Fibroblast of skin of right biceps (primary cell): ENCODE results near the gene TNRC6C.
"Not testable (repeated sequence)": the region's sequence is repeated elsewhere in the genome, so short reads cannot be mapped to it uniquely, and the experiment has no call there.

Experiments used
- DNase-seq: peaks from one replicate; pipeline ENCODE4 v3.0.0-alpha.2; 2013

Gene TNRC6C

DNA sequence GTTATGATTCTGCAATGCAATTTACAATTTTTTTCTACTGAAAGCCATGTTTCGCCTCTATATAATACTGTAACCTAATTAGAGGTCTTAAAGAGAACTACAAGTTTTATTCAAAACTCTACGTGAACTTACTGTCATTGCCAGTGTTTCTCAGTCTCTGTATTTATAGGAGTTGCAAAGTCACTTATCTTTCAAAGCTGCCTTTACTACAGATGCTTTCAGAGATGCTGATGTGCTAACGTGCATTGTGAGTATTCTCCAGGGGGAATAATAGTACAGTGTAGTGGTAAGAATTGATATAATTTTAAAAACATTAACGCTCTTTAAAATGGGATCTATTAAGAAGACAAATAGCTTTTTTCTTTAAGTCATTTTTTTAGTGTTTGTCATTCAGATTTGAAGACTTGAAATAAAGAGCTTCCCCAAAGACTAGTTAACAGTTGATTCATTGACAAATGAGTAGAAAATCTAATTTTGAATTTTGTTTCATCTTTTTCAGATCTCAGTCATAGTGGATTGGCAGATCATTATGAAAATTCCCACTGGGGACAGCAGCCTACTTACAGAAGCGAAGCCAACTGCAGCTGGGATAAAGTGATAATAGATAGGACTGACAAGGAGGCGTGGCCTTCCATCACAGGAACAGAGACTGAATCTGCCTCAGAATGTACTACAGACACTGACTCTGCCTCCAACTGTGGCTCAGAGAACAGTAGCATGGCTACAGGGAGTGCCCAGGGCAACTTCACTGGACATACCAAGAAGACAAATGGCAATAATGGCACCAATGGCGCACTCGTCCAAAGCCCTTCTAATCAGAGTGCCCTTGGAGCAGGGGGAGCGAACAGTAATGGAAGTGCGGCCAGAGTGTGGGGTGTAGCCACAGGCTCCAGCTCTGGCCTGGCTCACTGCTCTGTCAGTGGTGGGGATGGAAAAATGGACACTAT, 90.1 kb downstream of the TNRC6C start:
- no peak for DNase-seq

DNA sequence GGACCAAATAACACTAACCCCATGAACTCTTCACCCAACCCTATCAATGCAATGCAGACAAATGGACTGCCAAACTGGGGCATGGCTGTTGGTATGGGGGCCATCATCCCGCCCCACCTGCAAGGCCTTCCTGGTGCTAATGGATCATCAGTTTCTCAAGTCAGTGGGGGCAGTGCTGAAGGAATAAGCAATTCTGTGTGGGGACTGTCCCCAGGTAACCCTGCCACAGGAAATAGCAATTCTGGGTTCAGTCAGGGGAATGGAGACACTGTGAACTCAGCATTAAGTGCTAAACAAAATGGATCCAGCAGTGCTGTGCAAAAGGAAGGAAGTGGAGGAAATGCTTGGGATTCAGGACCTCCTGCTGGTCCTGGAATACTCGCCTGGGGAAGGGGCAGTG, 91.1 kb downstream of the TNRC6C start:
- DNase-seq: no peak

DNA sequence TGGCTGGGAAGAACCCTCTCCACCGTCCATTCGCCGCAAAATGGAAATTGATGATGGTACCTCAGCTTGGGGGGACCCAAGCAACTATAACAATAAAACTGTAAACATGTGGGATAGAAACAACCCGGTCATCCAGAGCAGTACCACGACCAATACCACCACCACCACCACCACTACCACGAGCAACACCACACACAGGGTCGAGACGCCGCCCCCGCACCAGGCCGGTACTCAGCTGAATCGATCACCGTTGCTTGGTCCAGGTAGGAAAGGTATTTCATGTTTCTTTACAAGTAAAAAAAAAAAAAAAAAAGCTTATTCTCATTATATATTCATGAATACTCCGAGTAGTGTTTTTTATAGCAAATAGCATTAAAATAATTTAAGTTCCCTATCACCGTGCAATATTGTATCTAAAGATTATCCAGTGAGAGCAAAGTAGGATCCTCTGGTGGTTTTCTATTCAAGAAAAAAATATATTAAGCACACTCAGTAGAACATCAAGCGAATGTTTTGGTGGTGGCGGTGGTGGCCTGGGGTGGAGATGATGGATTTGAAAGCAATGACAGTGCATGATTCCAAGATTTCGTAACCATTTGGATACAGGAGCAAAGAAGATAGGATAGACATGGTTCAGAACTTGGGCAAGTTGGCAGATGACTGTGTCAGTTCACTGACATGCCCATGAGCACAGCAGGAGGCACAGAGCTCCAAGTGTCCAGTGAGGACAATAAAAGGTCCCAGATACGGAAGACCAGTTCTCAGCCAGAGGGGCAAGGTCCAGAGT, 92.9 kb downstream of the TNRC6C start:
- DNase-seq: no peak

DNA sequence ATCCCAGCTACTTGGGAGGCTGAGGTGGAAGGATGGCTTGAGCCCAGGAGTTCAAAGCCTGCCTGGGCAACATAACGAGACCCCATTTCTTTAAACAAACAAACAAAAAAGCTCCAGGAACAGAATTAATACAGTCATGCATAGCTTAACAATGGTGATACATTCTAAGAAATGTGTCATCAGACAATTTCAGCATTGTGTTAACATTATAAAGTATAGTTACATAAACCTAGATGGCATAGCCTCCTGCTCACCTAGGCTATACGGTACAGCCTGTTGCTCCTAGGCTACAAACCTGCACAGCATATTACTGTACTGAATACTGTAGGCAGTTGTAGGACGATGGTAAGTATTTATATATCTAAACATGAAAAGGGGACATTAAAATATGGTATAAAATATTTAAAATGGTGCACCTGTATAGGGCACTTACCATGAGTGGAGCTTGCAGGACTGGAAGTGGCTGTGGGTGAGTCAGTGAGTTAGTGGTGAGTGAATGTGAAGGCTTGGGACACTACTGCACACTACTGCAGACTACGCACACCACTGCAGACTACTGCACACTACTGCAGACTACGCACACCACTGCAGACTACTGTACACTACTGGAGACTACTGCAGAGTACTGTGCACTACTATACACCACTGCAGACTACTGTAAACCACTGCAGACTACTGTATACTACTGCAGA, 95.4 kb downstream of the TNRC6C start:
- no peak for DNase-seq

DNA sequence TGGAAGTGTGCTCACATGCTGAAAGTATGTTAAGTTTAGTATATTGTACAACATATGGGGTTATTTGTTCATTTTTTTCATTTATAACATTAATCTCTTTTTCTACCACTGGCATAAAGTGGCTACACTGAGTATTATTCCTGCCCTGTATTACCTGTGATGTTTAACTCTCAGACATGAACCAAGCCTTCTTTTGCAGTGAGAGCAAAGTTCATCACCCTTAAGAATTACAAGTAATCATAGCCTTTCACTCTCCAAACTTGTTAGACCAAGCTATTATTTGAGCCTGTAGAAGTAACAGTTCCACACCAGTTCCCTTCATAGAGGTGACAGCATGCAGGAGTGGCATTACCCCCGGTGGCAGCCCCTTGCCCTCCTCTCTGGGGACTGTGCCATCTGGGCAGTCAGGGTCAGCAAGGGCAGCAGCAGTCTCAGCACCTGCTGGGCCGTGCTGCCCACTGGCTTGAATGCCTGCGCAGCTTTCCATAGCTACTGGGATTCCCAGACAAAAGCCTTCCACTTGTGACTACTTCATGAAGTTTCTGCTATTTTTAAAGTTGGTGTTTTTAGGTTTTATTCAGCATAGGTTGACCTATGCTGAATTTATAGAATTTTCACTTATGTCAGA, 98.7 kb downstream of the TNRC6C start:
- no peak for DNase-seq

DNA sequence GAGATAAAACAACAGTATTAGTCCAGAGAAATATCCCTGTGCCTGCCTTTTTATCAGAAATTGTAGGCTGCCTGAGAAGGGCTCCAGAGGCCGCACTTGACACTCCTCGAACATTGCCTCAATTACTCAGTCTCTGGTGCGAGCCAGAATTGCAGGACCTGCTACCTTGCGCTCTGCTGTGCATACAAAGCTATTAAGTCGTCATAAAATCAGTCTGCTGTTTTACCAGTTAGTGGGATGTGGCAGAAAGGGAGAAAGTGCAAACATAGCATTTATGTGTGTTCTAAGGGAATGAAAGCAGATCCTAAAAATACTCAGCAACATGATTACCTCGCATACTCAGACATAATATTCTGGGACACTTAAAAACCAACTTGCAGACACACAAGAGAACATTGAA, 99.5 kb downstream of the TNRC6C start:
- DNase-seq: no peak

DNA sequence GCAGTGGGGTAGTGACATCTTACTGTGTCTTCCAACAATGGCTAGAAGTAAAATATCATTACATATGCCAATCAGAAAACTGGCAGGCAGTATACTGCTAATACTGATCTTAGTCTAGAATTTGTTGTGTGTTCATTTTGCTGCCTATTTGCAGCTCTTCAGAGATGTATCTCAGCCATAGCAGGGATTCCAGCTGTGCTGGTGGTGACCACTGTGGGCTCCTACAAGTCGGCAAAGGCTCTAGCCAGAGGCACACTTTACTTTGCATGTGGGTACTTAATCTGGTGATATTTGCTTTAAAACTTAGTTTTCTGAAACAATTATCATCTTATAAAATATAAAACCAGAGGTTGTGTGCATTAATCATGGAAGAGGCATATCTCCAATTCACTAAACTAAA, 100.1 kb downstream of the TNRC6C start:
- DNase-seq: no peak

DNA sequence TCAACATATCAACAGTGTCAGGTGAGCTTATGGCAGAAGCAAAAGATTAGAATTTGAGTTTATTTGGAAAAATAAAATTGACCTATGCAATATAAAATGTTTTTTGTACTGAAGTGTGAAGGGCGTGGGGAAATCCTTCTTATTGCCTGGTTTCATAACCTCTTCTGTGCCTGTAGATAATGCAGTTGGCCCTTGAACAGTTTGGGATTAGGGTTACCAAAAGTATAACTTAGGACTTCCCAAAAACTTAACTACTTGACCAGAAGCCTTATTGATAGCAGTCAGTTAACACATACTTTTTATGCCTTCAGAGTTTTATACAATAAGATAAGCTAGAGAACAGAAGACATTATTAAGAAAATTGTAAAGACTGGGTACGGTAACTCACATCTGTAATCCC, 104.1 kb downstream of the TNRC6C start:
- no peak for DNase-seq

DNA sequence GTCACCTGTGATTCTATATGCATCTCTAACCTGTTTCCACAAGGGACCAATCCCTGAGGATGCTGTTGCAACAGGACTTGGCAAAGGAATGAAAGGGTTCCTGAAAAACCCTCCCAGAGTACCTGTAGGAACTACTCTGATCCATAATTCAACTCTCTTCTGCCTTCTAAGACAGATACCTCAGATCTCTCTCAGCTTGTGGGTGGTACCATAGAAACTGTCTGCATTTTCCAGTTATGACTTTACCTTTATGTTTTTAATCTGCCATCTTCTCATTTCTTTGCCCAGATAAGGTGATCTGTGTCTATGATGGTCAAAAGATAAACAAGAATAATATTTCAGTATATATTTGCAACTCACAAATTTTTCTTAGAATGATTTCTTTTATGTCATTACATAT, 105.0 kb downstream of the TNRC6C start:
- no peak for DNase-seq

DNA sequence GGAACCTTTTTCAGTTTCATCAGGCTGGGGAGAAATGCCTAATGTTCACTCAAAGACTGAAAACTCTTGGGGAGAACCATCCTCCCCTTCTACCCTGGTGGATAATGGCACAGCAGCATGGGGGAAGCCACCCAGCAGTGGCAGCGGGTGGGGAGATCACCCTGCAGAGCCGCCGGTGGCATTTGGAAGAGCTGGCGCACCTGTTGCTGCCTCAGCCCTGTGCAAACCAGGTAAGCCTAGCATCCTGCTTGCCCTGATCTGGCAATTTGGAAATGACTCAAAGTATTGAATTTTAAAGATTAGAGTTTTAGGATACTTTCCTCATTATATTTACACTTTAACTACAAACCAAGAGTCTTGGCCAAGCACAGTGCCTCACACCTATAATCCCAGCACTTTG, 106.2 kb downstream of the TNRC6C start:
- no peak for DNase-seq

DNA sequence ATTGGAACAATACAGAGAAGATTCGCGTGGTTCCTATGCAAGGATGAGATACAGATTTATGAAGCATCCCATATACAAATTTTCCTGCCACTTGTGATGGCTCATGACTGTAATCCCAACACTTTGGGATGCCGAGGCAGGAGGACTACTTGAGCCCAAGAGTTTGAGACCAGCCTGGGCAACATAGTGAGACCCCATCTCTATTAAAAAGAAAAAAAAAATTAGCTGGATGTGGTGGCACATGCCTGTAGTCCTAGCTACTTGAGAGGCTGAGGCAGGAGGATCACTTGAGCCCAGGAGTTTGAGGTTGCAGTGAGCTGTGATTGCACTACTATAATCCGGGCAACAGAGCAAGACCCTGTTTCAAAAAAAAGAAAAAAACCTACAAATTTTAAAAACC, 108.5 kb downstream of the TNRC6C start:
- not testable (repeated sequence) for DNase-seq

DNA sequence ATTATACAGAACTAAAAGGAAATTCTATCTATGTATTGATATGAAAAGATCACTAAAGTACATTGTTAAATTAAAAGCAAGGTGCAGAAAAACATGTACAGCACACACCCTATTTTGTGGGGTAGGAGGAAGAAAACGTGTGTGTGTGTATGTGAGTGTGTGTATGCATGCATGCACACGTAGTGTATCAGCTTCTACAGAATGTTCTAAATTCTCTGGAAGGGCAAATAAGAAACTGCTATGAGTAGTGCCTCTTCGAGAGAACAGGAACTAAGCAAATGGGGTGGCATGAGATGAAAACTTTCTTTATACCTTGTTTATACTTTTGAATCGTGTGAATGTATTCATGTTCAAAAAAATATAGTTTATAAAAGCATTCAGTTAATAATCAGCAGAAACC, 111.2 kb downstream of the TNRC6C start:
- DNase-seq: no peak

DNA sequence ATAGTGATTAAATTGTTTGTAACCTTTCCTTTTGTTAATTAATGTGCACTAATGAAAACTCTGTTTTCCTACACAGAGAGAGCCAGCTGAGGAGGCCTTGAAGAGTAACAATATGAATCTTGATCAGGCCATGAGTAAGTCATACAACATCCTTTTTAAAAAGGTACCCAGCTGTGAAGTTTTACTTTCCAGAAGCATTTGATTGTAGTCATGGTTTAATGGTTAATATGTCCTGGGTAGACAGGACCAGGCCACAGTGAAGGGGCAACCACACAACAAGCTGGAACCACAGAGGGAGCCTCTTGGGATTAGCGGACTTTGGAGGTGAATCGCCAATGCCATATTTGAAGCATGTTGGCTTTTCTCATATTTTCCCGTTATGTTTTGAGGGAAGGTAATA, 114.5 kb downstream of the TNRC6C start:
- DNase-seq: no peak

DNA sequence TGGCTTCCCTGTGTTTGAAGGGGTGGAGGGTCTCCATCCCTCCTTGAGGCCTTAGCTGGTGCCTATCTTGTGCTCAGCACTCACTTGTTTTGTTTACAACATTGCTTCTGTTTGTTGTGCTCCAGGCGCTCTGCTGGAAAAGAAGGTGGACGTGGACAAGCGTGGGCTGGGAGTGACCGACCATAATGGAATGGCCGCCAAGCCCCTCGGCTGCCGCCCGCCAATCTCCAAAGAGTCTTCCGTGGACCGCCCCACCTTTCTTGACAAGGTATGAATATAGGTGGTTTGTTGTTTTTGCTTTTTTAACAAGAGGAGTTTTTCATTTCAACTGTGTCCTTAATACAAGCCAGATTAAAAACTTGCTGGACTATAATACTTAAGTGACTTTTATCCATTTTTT, 116.5 kb downstream of the TNRC6C start:
- DNase-seq: no peak

DNA sequence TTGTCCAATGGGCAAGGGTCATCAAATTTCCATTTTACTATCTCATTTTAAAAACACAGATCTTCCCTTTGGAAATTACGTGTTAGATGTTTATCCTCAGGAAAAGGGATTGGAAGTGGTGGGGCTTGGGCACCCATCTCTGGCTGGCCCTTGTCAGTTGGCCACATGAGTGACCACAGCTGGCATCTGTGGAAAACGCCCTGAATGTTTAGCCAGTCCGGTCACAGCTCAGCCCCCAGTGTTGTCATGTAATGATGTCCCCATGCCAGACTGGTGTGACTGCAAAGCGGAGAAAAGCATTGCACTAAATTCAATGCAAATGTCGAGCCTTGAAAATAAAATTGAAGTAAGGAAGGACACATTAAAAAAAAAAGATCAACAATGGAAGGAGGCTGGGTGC, 117.0 kb downstream of the TNRC6C start:
- no peak for DNase-seq

DNA sequence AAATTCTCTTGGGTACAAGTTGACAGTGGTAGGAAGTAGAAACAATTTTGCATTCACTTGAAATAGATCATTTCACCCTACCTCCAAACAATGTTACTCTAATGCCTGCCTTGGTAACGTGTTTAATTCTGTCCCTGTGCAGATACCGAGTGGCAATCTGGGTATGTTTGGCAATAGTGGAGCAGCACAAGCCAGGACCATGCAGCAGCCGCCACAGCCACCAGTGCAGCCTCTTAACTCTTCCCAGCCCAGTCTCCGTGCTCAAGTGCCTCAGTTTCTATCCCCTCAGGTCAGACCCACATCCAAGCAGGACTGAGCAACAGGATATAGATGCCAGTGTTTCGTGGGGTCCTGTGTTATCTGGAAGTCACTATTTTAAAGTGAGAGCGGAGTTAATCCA, 120.8 kb downstream of the TNRC6C start:
- no peak for DNase-seq

DNA sequence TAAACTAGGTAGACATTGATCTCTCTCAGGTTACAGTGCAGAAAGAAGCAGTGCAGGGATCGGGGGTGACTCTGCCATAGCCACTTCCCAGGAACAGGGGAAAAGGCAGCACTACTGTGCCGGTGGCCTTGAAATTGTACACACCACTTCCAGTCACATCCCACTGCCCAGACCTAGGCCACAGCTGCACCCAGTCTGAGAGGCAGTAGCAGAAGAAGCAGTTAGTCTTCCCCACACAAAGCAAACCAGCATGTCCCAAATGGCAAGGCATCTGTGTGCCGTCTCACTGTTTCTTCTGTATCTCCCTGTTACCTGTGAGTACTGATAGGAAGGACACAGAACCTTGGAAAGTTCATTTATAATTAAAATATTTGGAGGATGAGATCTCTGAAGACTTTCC, 123.0 kb downstream of the TNRC6C start:
- no peak for DNase-seq

DNA sequence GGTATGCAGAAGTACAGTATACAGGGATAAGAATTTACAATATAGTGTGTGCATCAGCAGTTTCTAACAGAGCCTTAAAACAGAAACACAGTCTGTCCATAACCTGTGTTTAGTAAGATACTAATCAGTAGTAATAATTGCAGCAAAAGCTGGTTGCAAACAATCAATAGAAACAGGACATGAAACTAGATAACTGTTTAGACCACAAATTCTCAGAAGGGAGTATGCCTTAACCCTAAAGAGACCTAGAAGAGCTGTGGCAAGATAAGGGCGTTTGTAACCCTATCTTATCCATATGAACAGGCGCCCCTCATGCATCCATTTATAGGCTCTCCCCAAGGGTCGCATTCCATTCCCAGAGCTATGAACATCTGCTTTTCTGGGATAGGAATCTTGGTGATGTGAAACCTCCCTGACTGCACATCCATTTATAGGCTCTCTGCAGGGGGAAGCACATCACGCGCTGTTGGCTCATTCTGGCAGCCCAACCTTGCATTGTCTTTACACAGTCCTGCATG, 123.9 kb downstream of the TNRC6C start:
- DNase-seq: not testable (repeated sequence)

DNA sequence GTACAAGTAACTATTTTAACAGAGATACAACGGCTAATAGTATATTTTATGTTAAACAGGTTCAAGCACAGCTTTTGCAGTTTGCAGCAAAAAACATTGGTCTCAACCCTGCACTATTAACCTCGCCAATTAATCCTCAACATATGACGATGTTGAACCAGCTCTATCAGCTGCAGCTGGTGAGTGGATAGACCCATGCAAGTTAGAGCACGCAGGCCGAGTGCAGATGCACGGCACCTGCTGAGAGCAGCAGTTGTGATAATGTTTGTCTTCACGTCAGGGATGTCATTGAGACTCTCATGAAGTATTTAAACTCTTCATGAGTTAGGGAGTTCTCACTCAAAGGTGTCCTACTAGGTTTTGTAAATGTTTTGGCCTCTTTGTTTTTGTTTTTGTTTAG, 124.5 kb downstream of the TNRC6C start:
- DNase-seq: no peak

DNA sequence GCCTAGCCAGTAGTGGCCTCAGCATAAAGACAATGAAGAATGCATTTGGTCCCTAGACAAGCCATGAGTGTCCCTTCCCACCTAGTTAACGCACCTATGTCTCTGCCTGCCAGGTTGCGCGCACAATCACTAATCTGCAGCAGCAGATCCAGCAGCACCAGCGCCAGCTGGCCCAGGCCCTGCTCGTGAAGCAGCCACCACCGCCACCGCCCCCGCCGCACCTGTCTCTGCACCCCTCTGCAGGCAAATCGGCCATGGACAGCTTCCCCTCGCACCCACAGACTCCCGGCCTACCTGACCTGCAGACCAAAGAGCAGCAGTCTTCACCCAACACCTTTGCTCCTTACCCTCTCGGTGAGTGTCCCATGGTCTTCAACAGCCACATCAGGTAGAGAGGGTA, 128.2 kb downstream of the TNRC6C start:
- no peak for DNase-seq

DNA sequence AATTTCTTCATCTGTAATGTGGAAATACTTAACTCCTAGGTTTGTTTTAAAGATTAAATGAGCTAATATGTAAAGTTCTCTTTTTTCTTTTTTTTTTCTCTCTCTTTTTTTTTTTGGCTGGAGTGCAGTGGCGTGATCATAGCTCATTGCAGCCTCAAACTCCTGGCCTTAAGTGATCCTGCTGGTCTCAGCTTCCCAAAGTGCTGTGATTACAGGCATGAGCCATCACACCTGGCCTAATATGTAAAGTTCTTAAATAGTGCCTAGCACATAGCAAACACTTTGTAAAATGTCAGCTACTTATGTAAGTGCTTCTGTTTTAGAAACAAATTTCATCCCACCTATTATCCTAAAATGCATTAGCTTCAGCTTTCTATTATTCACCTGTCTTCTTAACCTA, 130.0 kb downstream of the TNRC6C start:
- no peak for DNase-seq

DNA sequence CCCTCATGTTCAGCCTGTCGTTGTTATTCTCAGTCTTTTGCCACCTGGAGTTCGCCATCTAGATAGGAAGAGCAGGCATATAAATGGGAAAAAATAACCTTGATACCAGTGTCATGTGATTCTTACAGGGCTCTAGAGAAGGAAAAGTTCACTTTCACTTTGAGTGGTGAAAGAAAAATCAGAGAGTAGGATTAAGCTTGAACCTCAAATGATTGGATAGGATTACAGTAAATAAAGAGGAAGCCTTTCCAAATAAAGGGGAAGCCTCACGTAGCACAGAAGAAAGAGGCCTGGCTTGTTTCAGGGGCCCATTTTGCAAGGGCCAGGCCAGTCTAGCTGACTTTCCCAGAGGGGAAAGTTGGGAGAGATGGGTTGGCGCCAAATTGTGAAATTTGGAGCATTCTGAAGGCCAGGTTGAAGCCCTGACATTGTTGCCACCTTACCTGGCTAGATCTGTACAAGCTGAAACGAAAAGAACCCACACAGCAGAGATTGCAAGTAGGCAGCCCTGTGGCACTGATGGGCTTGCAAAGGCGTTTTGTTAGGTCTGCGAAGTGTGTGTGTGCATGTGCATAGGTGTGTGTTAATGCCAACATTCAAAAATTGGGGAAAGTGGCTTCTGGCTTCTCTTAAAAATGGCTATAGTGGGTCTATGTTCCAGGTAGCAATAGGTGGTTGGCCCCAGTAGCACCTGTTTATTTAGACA, 131.2 kb downstream of the TNRC6C start:
- DNase-seq: no peak
